Measurements from ENCODE around the gene CHRM5. TPM values are rescaled to one million over a fixed set of nuclear protein-coding genes. Genes with fewer than 3 reads are reported as not detected.

The CHRM5 gene
- total and polyA plus RNA-seq, 9 of the 15 experiments (the other 6 are each of a cell fraction or from before 2014, with no cell fraction given), result not detected

DNA sequence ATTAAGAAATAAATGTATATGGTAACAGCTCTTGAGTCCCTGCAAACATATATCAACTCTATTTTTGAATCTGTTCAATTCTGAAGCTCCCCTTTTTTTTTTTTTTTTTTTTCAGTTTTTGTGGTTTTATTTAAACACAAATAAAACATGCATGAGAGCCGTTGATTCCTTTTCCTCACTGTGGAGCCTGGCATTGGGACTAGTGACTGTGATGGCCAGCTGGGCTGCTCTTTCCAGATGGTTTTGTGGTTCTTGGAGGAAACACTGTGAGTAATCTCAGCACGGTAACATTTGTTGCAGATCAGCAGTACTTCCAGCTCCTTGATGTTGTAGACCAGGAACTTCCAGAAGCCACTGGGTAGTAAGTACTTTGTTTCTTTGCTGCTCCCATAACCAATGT, 117.4 kb downstream of the CHRM5 start:
- intact Hi-C loops (cut with micrococcal nuclease), result no loop called here
- H3K36me3 ChIP-seq (ENCODE audit: control insufficient read depth, insufficient read depth, low read length), result peaks cover 52% of the 10 kb centered on the region
- no TSS peak for BruUV-seq (replicated peaks)
- no peak overlapping the region for H3K4me2 ChIP-seq (ENCODE audit: insufficient read depth, low read length)
- no peaks in the 10 kb centered on the region for H3K4me1 ChIP-seq (replicated peaks in 1 of 2; ENCODE audit: control insufficient read depth in 2 of 2, insufficient read depth in 2 of 2, low read length in 2 of 2)
- 83% methylated on average over 2 of the region's 2 CpGs for WGBS (ENCODE audit: insufficient coverage, low coverage, missing lambda C conversion rate)
- no peak overlapping the region for H3K27ac ChIP-seq (ENCODE audit: extremely low read depth, low read depth, low read length)
- H4K20me1 ChIP-seq (replicated peaks; ENCODE audit: control insufficient read depth, insufficient read depth, low read length), result no peaks in the 10 kb centered on the region
- no peak for DNase-seq (ENCODE audit: extremely low read depth in 1 of 4, low spot score in 3 of 4)
- no peak overlapping the region for H3K4me3 ChIP-seq
- ChIA-PET CTCF (ENCODE audit: low intra/inter-chr PET ratio) (no interaction called here), POLR2A (interaction anchor here (0.7 to 0.9 kb wide), 3 partner anchors 10 to 38 kb away, joined by 3 to 5 read pairs (median 3); partner anchors contain the start of genes EMC7 and PGBD4)
- no peaks in the 10 kb centered on the region for H3K9me3 ChIP-seq (replicated peaks; ENCODE audit: control insufficient read depth, insufficient read depth, low read depth, low read length)
- no peaks in the 10 kb centered on the region for H3K79me2 ChIP-seq (ENCODE audit: control insufficient read depth, insufficient read depth, low read length)
- no peaks in the 10 kb centered on the region for H3K9me1 ChIP-seq (ENCODE audit: control insufficient read depth, insufficient read depth, low read length)
- H2AFZ ChIP-seq (ENCODE audit: low read depth, low read length), result no peak overlapping the region
- in situ Hi-C loops (cut with MboI), result no loop called here
- no peaks in the 10 kb centered on the region for H3K27me3 ChIP-seq (ENCODE audit: control insufficient read depth in 2 of 2, insufficient read depth in 2 of 2, low read length in 2 of 2)
- no peak for TF ChIP-seq NFIC (IDR thresholded peaks at IDR 0.05)
- no peak for TF ChIP-seq GATAD2A (IDR thresholded peaks at IDR 0.05)
- TF ChIP-seq, protein P1, sequence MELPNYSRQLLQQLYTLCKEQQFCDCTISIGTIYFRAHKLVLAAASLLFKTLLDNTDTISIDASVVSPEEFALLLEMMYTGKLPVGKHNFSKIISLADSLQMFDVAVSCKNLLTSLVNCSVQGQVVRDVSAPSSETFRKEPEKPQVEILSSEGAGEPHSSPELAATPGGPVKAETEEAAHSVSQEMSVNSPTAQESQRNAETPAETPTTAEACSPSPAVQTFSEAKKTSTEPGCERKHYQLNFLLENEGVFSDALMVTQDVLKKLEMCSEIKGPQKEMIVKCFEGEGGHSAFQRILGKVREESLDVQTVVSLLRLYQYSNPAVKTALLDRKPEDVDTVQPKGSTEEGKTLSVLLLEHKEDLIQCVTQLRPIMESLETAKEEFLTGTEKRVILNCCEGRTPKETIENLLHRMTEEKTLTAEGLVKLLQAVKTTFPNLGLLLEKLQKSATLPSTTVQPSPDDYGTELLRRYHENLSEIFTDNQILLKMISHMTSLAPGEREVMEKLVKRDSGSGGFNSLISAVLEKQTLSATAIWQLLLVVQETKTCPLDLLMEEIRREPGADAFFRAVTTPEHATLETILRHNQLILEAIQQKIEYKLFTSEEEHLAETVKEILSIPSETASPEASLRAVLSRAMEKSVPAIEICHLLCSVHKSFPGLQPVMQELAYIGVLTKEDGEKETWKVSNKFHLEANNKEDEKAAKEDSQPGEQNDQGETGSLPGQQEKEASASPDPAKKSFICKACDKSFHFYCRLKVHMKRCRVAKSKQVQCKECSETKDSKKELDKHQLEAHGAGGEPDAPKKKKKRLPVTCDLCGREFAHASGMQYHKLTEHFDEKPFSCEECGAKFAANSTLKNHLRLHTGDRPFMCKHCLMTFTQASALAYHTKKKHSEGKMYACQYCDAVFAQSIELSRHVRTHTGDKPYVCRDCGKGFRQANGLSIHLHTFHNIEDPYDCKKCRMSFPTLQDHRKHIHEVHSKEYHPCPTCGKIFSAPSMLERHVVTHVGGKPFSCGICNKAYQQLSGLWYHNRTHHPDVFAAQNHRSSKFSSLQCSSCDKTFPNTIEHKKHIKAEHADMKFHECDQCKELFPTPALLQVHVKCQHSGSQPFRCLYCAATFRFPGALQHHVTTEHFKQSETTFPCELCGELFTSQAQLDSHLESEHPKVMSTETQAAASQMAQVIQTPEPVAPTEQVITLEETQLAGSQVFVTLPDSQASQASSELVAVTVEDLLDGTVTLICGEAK (IDR thresholded peaks at IDR 0.05), result peak; percentile 66
- TF ChIP-seq, protein P1 (CRISPR knock-in tag; IDR thresholded peaks at IDR 0.05), result no peak
- no peak for TF ChIP-seq SMARCA5 (IDR thresholded peaks at IDR 0.05)
- no peak for TF ChIP-seq SMAD3 (CRISPR knock-in tag; conservative IDR thresholded peaks at IDR 0.05)
- no peak overlapping the region for H3K9ac ChIP-seq (ENCODE audit: insufficient read depth in 1 of 2, low read depth in 2 of 2, low read length in 2 of 2)
- no peak for ATAC-seq
- FAIRE-seq, result no peak

Data from K562 (cell line).